GM18505 (cell line): ENCODE data around the gene OPCML.

Source experiments
- ATAC-seq: cut with Tn5 transposase; IDR thresholded peaks from one replicate; pipeline ENCODE4 v1.9.1; 2021; ENCODE audit not compliant: unreplicated experiment
- POLR2A ChIP-seq: IDR thresholded peaks from 4 replicates; pipeline ENCODE4 v1.6.1; 2011; ENCODE audit warnings: borderline replicate concordance; ENCODE audit not compliant: insufficient read depth, insufficient read length; ENCODE audit errors: extremely low read depth

Gene OPCML

GRCh38 chr11:133164986-133165385 is 367.3 kb downstream of the OPCML start:
- ATAC-seq, result no peak
- TF ChIP-seq POLR2A, result no peak

GRCh38 chr11:133163463-133164419 is 368.6 kb downstream of the OPCML start:
- no peak for ATAC-seq
- no peak for TF ChIP-seq POLR2A

- TF ChIP-seq POLR2A, result no peak
- ATAC-seq, result no peak
Measured at GRCh38 chr11:133162227-133162626, 370.1 kb downstream of the OPCML start.

DNA sequence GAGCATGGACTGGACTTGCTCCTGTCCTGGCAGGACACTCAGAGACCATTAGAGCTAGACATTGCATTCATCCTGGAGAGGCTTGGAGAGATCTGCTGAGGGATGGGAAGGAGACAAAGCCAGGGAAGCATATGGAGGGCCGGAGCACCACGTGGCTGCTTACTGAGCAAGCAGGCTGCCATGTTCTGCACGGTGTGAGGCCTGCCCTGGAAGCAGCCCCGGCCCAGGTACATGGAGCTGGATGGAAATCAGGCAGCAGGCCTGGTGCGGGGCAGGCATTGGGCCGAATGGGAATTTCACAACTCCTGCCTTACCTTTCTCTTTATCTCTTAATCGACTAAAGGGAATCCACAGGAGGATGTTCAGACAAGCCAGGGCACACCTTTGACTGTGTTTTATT is 371.5 kb downstream of the OPCML start:
- TF ChIP-seq POLR2A, result no peak
- no peak for ATAC-seq

DNA sequence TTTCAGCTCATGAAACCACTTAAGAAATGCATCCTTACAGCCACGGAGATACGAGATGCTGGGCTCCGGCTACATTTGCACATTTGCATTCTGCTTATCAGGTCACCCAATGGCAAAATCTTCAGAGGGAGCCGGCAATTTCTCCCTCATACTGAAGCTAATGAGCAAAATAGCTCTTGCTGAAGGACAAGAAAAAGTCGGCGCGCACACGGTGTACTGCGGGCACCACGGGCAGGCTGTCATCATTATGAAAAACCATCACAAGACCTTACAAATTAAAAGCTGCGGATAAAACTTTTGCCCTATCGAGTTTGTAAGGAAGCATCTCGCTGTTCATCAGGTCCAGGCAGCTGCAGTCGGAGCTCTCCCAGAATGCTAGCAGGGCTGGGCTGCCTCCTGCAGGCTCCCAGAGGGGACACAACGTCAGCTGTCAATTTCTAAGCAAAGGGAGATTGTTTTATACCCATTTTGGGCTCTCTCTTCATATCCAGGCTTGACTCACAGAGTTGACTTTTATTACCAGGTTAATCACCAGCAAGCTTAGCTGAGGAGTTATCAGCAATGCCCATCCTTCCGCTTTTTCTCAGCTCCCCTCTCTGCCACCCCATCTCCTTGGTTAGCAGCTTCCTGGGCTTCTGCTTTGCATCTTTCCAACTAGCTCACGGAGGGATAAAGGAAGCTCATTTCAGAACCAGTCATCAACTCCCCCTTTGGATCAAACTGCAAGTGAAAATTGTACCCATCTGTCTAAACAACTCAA is 375.1 kb downstream of the OPCML start:
- no peak for ATAC-seq
- no peak for TF ChIP-seq POLR2A

DNA sequence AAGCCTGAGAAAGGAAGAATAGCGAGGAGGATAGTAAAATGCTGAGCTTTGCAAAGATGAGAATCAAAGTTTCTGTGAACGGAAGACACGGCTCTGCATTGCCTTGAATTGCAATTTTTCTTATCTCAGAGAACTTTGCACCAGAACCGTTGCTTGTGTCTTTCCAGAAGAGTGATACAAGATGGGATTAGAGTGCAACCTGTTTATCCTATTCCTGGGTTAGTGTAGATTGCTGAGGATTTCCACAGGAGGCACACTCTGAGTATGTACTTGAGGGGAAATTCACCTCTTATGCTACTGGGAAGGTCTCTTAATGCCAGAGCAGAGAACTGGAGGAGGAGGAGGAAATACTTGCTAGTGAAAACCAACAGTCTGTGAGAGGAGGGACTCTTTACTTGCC is 377.5 kb downstream of the OPCML start:
- ATAC-seq, result no peak
- no peak for TF ChIP-seq POLR2A

DNA sequence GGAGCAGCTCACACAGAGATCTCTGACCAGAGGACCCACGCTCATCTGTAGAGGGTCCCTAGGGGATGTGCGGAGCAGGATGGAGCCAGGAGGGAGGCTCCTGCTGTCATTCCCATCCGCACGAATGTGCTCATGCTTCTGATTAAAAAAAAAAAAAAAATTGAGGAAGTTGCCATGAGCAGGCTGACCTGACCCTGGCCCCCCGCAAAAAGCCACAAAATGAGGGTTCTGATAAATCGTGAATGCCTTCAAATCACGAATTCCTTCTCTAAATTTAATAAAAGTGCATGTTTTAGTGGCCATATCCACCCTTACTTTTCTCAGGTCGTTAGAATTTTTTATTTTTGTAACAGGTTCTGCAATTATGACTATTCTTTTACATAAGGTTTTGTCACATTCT is 378.2 kb downstream of the OPCML start:
- ATAC-seq, result no peak
- no peak for TF ChIP-seq POLR2A

DNA sequence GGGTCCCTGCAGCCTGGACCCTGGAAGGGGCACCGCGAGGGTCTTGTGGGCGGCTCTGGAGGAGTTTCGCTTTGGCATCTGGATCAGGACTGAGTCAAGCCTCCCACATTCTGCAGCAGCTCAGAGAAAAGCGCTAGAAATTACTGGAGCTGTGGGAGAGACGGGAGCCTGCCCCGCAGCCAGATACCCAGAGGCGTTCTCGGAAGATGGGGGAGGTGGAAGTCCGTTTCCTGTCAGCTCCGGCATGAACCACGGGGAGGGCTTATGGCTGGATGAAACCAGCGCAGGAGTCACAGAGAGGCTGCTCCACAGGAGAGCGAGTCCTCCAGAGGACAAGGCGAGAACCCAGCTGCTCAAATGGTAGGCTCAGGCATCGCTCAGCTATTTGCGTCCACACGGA is 379.3 kb downstream of the OPCML start:
- no peak for ATAC-seq
- TF ChIP-seq POLR2A, result no peak

DNA sequence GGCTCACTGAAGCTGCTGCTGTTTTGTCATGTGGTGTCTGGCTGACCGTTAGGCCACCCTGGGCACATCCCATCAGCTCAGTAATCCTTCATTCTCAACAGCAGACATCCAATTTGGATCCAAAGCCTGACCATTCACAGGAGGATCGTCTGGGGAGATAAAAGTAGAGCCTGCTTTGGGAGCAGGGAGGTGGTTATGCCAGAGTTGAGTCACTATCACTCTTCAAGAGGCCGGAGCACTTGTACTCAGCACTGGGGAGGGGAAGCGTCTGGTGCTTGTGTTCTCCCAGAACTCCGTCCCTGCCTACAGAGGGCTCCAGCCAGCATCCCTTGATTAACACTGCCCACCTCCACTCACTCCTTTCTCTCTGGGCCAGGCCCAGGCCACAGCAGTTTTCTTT is 382.6 kb downstream of the OPCML start:
- no peak for TF ChIP-seq POLR2A
- no peak for ATAC-seq

DNA sequence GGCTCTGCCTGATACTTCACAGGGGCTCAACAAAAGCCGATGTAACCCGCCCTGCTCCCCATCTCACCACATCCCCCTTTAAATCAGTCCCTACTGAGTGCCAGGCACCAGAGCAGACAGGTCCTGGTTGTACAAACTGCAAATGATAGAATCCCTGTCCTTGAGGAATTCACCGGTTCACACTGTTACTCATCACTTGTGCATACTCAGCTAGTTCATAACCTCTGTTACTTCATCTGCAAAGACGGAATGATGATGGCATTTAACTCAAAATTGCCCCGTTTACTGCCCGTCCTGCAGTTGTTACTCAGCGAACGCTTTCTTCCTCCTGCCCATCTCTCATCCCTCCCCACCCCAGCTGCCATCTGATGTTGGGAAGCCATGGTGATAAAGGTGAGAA is 384.7 kb downstream of the OPCML start:
- TF ChIP-seq POLR2A, result no peak
- no peak for ATAC-seq

DNA sequence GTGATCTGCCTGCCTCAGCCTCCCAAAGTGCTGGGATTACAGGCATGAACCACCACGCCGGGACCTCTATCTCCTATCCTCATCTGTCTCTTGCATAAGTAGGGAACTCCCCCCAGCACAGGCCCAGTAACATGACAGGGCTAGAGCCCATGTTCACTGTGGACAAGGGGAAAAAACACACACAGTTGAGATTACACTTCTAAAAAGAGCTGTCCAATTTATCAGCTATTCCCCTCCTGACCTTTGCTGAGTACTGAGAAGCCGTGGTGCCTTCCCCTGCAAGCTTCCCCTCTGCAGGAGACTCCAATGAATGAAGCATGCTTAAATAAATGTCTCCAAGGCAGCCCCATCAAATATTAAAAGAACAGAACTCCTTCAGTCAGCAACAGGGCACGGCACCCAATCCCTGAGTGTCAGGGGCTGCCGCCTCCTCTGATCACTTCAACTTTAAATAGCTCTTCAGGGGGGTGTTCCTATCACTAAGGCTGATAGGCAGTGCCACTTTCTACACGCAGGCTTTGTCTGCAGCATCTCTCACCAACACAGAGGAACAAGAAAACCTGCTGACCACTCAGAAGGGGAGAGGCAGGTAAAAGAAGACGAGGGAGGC is 385.5 kb downstream of the OPCML start:
- TF ChIP-seq POLR2A, result no peak
- ATAC-seq, result no peak

DNA sequence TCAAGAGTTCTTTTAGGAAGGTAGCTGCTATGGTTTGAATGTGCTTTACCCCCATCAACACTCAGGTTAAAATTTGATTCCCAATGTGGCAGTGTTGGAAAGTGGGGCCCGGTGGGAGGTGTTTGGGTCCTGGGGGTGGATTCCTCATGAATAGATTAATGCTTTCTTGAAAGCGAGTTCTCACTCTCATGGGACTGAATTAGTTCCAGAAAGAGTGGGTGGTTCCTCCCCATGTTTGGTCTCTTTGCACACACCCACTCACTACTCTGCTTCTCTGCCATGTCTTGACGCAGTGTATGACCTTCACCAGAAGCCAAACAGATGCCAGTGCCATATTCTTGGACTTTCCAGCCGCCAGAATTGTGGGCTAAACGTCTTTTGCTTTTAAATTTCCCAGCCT is 394.4 kb downstream of the OPCML start:
- TF ChIP-seq POLR2A, result no peak
- ATAC-seq, result no peak

DNA sequence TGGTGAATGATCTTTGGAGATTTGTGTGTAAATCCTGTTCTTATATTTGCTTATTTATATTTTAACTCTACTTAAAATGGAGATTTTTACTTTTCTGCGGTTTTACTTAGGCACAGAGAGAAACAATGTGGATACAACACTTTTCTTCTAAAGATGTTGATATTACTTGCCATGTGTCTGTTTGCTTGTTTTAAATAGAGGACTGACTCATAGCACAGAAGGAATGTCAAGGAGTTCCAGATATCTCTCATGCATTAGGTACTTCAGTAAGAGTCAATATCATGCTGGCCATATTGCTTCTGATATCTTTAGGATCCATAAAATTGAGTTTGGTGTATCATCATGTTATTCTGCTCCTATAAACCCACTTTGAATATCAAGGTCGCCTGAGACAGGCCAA is 395.0 kb downstream of the OPCML start:
- TF ChIP-seq POLR2A, result no peak
- ATAC-seq, result no peak
